NOMO-1 treated with dmso at 0.1 percent for 144 hours (cell line): ENCODE results near the gene SLC39A11.

ENCODE experiments used
- DNase-seq: peaks from one replicate; lab custom pipeline; 2025; ENCODE audit not compliant: unreplicated experiment; lab: John Stamatoyannopoulos, UW

The SLC39A11 gene

DNA sequence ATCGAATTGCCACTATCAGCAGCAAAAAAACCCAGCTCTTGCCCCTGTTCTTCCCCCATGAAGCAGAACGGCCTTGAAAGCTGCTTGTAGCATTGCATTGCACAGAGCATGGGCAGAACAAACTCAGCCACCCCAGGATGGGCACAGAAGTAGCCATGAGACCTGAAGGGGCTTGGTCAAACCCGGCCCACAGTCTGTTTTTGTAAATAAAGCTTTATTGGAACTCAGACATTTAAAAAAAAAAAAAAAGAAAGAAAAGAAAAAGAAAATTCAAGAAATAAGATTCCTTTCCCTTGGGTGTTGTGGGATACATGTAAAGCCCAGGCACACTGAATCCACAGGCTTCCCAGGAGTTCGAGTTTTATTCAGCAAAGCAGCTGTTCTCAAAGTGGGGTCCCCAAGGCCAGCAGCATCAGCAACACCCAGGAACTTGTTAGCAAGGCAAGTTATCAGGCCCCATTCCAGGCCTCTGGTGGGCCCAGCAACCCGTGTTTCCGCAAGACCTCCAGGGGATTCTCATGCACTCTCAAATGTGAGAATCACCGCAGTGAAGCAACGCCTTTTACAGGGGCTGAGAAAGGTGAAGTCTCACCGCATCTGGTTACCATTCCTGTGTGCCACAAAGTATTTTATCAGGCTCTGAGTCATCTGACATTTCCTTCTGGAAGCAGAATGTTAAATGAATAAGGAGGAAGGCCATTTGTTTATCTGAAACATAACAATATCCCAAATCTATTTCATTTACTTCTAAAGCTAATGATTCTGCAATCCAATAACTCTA is 108.2 kb downstream of the SLC39A11 start:
- no peak for DNase-seq

DNA sequence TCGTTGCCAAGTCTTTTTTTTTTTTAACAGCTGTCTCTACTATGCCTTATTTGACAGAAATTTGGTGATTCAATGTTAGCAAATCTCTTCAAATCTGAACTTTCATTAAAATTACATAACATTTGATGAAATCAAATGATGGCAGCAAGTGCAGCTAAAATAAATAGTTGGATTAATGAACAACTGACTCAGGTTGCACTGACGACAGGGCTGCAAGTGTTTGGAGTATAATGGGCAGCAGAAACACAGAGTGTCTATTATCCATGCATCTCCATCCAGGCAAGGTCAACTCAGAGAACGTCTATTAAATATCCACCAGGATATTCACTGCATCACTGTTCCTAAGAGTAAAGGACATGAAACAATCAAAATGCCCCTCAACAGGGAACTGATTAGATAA is 109.8 kb downstream of the SLC39A11 start:
- no peak for DNase-seq

DNA sequence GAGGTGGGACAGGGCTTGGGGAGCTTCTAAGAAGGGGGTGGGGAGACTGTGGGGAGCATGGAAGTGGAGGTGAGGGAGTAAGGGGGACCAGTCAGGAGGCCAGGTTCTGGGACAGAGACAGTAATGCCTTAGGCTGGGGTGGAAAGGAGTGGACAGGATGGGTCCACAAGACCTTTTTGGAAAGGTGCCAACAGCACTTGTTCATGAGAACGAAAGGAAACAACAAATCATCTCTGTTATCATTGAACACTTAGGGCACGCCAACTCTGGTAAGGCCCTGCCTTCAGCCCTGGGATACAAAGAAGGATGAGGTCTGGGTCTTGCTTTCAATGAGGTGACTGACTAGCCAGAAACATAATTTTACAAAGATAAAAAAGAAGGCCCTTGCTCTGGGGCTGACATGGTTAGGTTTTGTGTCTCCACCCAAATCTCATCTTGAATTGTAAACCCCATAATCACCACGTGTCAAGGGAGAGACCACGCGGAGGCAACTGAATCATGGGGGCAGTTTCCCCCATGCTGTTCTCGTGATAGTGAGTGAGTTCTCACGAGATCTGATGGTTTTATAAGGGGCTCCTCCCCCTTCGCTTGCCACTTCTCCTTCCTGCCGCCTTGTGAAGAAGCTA is 113.8 kb downstream of the SLC39A11 start:
- DNase-seq: no peak

DNA sequence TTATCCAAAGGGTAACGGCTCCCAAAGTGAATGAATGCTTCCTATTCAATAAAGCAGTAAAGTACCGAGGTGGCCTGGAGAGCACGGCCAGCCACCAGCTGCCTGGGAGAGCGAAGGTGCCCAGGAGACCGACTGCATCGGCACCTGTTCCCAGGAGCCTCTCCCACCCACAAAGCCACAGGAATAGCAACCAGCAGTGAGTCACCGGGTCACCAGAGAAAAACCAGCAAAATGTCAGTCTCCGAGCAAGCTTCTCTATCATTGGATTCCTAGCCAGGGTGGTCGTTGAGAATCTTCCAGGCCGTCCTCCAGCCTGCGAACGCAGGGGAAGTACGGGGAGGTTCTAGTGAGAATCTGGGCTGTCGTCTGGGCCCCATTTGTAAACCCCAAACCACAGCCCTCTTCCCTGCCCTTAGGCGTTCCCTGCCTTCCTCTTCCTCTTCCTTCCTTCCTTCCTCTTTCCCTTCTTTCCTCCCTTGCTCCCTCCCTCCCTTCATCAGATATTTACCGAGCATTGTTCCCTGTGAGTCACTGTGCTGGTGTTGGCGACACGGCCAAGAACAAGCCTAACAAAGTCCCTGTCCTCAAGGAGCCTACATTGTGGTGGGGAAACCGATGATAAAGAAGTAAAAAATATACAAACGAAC is 114.6 kb downstream of the SLC39A11 start:
- DNase-seq: peak; percentile 34

DNA sequence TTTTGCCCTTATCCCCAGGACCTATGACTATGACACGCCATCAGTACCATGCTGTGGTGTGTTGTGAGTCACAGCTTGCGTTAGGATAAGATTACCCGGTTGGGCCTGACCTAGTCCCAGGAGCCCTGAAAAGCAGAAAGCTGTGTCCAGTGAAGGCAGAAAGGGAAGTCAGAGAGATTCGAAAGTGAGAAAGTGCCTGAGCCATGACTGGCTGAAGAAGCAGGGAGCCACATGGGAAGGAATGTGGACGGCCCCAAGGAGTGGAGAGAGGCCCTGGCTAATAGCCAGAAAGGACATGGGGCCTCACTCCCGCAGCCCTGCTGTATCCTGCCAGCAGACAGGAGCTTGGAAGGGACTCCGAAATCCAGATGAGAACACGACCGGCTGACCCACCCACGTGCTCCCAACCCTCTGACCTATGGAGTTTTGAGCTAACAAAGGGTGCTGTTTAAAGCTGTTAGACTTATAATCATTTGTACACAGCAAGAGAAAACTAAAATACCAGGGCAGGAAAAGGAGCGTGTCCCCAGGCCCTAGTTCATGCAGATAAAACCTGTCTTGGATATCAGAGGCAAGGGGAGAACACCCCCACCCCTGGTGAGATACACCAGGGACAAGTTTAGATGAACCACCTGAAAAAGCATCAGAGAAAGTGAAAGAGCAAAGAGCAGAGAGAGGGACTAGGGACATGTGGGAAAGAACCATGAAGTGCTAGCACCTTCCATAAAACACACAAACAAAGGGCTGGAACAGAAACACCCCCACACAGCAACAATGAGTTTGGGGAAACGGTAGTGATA is 115.3 kb downstream of the SLC39A11 start:
- peak; percentile 75 for DNase-seq

DNA sequence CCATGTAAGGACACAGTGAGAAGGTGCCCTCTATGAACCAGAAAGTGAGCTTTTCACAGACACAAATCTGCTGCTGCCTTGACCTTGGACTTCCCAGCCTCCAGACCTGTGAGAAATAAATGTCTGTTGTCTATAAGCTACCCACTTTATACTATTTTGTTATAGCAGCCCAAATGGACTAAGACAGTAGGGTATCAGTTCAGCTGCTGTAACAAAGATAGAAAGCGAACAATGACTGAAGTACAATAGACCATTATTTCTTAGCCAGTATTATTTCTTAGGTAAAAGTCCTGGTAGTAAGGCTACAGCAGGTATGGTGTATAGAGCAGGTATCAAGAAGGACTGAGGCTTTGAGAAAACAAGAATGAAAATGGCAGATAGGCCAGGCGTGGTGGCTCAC is 117.0 kb downstream of the SLC39A11 start:
- no peak for DNase-seq

DNA sequence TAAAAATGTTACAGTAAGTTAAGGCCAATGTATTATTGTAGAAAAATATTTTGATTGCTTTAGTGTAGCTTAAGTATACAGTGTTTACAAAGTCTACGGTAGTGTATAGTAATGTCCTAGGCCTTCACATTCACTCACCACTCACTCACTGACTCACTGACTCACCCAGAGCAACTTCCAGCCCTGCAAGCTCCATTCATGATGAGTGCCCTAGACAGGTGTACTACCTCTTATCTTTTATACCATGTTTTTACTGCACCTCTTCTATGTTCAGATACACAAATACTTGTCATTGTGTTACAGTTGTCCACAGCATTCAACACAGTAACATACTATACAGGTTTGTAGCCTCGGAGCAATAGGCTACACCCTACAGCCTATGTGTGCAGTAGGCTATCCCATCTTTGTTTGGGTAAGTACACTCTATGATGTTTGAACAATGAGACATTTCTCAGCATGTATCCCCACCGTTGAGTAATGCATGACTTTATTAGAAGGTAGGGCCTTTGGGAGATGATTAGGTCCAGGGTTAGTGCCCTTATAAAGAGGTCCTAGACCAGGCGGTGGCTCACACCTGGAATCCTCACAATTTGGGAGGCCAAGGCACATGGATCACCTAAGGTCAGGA is 117.8 kb downstream of the SLC39A11 start:
- DNase-seq: no peak

DNA sequence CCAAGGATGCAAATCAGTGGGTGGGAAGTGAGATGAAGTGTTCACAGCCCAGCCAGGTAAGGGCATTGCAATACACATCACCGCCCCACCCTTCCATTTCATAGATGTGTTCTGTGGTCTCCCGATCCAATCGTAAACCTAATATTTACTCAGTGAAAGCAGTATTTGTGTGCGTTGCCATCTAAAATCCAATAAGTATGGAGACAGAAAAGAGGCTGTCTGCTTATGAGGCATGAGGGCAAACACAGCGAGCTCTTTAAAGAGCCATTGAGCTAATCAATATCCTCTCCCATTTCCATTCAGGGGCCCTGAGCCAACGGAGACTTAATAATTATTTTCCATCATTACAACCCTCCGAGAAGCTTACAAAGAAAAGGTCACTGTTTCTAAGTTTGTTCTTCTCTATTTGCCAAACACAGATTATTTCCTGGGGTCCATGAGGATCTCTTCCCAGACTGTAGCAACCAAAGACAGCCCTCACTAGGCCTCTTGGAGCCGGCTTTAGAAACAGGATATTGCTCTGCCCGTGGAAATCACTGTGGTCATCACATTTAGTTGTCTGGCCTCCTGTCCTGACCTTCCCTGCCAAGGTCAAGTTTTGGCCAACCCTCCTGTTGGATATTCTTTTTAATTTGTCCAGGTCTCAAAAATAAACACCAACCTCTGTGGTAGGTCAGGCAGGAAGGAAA is 120.1 kb downstream of the SLC39A11 start:
- no peak for DNase-seq

DNA sequence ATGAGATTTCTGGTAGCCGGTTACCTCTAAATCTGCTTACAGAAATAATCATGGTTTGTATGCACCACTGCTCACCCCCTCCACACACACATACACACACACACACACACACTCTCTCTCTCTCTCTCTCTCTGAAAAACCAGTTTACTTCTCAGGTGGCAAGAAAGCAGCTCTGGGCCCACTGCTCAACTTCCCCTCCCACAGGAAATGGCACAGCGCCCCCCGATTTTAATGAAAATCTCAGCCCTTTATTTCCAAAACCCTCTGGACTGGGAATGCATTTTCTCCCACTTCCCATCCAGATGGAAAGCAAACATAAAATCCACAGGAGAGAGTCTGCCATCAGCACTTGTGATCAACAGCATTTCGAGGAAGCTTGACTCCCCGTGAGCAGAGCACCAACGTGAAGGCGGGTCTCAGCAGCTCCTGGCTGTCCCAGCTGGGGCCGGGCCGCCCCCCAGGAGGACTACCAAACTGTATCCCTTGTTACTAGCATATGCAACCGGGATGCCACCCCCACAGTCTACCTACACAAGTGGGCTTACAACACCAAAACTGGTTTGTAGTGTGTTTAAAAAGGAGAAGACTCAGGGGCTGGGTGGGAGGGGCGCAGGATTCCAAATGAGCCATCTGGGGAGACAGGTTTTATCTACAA is 121.1 kb downstream of the SLC39A11 start:
- DNase-seq: no peak

DNA sequence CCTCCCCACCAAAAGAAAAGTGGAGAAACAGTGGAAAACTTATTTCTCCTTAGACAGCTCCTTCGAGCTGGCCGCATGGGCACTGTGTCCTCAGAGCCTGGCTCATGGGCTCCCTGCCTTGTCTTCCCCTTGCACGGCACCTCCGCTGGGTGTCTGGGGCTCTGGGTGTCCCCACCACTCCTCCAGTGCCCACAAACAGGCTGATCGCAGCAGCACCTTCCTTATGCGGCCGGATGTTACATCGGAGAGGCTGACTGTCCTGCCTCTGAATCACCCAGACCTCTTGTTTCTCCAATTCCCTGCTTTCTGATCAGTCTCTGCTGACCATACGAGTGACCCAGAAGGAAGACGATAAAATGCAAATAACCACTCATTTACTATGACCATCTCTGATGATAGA is 121.7 kb downstream of the SLC39A11 start:
- DNase-seq: no peak

DNA sequence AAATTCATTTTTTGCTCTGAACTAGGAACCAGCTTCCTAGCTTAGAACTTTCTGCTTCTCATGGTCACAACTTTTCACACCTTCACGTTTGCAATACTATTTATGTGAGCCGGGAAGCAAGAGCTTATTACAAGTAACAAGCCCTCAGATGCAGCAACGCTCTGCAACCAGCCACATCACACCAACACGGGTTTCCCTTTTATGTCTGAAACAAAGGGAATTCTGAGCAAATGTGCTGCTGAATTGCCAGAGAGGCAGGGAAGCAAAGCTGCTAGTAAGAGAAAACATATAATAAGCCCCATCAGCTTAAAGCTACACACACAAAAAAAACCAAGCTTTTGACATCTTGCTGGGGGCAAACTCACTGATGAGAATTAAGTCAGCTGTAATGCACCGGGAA is 122.2 kb downstream of the SLC39A11 start:
- DNase-seq: no peak

DNA sequence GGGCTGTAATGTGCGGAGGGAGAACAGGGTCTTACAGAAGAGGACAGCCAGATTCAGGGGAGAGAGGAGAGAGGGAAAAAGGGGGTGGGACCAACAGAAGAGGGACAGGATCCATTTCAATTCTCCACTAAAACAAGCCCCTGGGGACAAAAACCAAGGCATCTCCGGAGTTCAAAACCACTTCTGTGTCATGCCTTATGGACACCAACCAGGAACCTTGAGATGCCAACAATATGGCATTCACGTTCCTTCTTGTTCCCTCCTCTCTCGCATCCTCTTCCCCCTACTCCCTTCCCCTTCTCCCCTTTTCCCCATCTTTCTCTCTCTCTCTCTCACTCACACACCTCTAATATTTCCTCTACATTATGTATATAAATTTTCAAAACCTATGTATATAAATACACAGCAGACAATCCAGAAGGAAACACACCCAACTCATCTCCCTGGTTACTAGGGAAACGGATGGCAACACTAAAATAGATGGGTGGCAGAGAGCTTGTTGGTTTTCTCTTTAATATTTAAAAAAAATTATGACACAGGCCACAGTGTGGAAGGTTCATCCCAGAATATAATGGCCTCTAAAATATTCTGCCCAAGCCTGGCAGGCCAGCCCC is 123.1 kb downstream of the SLC39A11 start:
- DNase-seq: no peak

DNA sequence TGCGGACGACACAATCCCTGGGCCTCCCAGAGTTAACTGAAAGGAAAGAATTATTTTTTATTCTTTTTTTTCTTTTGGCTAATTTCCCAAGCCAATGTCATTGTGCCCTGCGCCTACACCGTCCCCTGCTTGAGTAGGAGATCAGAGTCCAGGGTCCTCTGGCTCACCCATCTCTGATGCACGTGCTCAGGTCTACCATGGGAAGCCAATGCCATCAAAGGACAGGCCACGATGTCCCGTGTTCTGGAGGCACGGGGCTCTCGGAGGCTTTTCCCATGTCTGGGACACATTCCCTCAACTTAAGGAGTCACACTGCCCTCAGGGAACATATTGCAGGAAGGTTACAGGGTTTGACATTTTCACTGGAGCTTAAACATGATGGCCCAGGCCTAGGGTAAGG is 123.7 kb downstream of the SLC39A11 start:
- DNase-seq: no peak

DNA sequence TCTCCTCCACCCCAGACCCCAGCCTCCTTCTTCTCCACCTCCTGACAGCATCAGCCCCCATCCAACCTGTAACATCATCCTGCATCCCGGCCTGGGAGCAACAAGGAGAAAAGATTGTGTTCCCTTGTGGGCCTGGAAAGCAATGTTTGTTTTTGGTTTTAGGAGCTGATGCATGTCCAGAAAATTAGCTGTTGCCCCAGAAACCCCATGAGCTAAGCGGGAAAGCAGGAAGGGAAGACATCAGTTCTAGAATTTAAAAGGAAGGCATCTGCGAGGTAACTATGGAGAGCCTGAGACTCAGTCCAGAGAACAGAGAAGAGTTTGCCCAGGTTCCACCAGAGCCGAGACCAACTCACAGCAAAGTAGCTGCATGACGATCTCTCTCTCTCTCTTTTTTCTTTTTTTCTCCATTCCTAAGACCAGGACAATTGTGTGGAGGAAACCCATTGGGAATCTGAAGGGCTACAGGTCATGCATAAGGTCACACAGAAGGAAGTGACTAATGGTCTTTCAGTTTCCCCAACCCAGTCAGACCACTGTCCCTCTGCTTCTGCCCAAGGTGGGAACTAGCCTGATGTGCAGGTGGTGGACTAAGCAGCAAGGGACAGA is 124.4 kb downstream of the SLC39A11 start:
- DNase-seq: no peak

DNA sequence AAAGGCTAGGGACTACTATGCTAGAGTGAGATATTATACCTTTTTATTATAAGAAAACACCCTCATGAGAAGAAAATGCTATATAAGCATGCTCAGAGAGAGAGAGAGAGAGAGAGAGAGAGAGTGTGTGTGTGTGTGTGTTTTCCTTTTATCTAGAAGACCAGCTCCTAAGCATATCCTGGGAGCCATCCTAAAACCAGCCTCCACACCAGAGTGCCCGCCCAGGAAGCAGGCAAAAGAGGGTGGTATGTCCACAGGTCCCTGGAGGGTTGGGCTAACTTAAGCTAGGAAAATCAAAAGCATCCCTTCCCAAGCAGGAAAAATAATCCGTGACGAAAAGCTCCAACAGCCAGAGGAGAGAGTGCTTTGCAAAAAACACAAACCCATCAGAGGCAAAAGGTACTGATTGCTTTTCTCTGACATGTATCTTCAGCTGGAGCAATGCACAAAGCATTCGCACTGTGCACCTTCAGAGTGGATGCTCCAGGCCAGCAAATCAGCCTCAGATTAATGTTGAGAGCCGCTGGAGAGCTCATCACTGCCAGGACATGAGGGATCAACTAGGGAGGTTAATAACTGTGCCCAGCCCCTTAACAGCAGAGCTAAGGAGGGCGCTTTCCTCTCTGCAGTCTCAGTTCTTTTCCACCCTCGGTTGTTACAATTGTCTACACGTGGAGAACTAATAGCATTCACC is 125.1 kb downstream of the SLC39A11 start:
- no peak for DNase-seq

DNA sequence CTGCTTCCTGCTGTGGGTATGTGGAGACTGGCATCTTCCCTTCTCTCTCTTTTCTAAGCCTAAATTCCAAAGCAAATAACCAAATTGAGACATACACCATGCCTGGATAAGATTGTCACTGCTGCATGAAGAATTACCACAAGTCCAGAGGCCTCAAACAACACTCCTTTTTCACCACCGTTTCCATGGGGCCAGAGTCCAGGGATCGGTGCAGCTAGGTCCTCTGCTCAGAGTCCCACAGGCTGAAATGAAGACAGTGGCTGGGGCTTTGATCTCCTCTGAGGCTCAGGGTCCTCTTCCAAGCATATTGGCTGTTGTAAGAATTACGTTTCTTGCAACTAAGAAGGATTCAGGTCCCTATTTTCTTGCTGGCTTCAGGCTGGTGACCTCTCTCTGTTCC is 130.4 kb downstream of the SLC39A11 start:
- no peak for DNase-seq

DNA sequence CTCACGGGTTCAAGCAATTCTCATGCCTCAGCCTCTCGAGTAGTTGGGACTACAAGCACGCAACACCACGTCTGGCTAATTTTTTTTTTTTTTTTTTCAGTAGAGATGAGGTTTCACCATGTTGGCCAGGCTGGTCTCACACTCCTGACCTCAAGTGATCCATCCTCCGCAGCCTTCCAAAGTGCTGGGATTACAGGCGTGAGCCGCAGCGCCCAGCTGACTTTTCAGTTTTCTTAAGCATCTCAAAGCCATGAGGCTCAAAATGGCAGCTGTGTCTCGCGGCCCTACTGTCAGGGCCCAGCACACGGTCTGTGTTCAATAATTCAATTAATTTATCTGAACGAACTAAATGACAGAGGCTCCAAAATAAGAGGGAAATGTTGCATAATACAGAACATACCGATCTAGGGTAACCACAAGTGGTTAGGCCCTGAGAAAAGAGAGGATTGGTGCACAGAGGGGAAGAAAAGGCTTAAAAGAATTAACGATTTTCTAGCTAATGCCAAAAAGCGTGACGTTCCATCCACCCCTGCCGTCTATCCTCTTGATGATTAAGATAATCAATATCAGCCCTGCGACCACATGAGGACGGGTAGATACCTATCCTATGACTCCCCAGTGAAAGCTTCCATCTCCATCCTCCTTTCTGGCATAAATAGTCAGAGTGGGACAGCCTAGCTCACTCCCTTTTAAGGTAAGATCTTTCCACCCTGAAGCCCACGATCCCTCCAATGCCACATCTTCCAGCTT is 136.9 kb downstream of the SLC39A11 start:
- DNase-seq: no peak

DNA sequence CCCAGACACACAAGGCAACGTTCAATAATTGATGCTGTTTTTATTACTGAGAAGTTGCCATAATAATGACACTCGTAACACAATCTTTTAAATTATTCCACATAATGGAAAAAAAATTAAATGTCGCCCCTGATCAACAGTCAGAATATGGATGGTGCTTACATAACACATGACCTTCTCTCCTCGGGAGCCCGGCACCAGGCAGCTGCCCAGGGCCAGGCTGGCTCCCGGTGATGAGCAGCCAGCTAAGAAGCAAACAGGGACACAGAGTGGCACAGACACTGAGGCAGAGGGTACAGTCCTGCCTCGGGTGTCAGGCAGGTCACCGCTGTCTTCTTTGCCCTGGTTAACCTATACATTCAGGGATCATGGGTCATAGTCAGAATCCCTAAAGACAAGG is 137.9 kb downstream of the SLC39A11 start:
- no peak for DNase-seq
